Measurements from ENCODE around the gene SLC66A1. TPM values are rescaled to one million over a fixed set of nuclear protein-coding genes. Genes with fewer than 3 reads are reported as not detected.

The SLC66A1 gene
- polyA plus RNA-seq, 1 donor = 9.3 TPM

DNA sequence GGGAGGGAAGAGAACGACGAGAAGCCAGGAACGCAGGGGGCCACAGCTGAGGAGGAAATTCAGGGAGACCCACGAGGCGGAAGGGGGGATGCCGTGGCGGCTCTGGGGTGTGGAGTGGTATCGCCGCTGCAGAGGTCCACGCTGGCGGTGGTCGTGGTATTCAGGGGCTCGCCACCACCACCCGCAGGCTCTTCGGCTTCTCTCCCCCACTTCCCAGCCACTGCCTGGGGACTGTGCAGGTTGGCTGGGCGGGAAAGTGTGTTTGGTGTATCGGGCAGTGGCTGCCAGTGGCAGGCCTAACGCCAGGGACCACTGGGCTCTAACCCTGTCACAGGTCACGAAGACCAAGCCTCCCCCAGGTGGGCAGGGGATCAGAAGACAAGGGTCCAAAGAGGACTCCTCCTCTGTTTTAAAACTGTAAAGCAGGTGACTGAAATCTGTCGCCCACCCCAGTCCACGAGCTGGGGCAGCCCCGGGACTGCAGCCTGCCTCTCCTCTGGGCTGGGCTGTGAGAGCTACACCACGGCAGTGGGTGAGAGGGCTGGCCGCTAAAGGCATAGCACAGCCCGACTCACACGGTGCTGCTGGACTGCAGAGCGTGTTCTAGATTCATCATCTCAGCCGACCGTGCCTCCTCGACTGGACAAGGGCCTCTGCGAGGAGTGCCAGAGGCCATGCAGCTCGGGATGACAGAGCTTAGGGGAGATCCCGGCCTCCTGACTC lies 30.9 kb downstream of the SLC66A1 start:
- DNase-seq (ENCODE audit: low read depth) = no peak

DNA sequence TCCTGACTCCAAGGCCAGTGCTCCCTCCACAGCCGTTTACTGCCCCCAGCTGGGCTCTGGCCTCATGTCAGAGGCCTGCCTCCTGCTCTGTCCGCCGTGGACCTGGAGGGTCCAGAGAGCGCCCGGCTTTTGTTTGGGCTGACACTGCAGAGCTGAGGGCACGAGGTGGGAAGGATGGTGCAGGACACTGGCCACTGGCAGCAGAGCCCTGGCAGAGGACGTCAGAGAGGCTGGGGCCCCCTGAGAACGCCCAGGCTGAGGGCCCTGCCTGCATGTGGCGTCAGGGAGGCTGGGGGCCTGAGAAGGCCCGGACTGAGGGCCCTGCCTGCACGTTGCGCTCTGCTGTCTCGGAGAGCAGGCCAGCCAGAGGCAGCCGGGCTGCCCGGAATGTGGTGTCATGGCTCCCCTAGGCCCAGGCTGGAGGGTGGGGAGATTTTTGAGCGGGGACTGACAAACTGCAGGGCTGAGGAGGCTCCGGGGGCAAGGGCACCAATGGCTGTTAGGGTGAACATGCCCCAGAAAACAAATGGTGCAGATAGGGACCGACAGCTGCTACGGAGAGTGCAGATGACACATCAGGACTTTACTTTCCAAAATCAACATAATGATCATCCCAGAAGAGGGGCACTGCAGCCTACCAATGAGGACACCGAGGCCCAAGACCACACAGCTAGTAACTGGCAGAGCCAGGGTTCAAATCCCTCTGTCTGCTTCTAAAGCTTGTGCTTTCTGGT lies 31.7 kb downstream of the SLC66A1 start:
- DNase-seq (ENCODE audit: low read depth) = no peak

DNA sequence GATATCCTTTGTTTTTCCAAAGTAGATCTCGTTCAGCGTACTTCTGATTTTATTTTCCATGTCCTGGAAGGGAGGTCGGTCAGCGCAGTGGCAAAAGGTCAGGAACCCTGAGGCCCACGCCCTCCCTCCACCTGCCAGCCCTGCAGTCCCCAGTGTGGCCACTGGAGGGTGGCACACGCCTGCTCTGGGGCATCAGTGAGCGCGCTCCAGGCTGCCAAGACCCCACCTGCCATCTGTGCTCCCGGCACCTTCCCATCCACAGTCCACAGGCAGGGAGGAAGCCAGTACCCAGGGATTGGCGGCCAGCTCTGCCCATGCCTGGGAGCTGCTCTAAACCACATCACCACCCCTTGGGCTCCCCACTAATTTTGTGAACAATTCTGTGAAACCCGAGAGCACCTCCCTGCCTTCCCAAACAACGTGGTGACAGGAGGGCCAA lies 32.3 kb downstream of the SLC66A1 start:
- DNase-seq (ENCODE audit: low read depth) = no peak

DNA sequence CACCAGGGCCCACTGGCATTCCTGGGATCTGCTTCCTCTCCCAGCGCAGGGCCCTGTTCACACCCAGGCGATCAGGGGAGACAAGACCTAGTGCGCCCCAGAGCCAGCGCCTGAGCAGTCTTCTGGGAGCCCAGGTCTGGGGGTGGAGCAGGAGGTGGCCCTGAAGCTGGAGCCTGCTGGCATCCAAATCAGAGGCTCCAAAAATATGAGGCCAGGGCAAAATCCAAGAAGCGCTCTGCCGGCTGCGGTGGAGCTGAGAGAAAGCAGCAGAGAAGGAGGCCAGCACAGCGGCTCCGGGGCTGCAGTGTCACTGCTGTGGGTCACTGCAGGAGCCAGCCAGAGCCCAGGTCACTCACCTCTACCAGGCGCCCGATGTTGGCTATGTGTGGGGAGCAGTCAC lies 32.7 kb downstream of the SLC66A1 start:
- no peak for DNase-seq (ENCODE audit: low read depth)

DNA sequence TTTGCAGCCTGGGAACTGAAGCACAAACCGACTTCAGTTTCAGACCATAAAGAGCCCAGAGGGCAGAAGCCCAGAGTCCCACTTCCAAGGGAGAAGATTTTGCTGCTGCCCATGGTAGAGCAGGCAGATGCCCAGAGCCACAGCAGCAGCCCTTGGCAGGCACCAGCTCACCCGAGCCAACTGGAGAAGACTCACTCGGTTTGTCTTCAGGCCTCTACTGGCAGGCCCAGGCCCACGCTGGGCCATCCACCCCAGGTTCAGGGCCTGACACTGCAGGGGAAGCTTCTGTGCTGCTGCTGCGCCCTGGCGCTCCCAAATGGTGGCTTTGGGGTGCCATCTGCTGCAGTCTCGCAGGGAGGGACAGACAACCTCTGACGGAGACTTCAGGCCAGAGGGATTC lies 33.3 kb downstream of the SLC66A1 start:
- no peak for DNase-seq (ENCODE audit: low read depth)

DNA sequence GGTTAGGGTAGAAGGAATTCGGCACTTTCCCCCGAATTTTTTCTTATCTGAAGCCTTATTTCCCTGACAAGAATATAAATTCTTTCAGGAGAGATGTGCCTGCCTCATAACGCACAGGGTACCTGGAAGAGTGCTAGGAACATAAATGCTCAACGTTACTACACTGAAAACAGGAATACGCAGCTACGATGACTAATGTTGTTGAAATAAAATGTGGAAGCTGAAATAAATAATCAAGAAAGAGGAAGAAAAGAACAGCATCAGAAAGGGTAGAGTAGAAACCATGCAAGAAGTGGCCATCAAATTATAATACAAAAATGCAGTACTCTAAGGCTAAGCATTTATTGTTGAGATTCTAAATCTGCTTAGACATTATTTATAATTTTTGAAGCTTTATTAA lies 33.9 kb downstream of the SLC66A1 start:
- no peak for DNase-seq (ENCODE audit: low read depth)

DNA sequence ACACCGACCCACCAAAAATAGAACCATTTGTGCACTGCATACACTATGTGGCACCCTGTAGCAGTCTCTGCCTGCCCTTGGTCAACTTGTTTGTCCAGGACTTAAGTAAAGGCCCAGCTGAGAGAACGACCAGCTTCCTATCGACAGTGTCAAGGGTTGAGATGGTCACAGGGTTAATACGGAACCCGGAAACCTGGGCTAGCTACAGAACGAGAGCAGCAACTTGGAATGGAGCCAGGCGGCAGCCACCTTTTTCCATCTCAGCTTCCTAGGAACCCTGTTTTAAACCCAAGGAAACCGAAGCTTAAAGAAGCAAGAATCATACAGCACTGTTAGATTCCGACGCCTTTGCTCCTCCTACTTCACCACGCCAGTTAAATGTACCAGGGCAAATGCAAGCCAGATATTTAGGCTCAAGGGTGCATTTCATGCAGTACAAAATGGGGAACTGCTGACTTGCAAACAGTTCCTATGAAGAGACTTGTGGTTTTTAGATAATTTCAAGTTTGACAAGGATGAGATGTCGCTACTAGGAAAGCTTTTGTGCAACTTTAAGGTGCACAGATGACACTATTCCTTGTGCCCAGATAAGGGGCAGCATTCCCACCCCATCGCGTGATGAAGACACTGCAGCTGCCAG lies 35.5 kb downstream of the SLC66A1 start:
- no peak for DNase-seq (ENCODE audit: low read depth)

DNA sequence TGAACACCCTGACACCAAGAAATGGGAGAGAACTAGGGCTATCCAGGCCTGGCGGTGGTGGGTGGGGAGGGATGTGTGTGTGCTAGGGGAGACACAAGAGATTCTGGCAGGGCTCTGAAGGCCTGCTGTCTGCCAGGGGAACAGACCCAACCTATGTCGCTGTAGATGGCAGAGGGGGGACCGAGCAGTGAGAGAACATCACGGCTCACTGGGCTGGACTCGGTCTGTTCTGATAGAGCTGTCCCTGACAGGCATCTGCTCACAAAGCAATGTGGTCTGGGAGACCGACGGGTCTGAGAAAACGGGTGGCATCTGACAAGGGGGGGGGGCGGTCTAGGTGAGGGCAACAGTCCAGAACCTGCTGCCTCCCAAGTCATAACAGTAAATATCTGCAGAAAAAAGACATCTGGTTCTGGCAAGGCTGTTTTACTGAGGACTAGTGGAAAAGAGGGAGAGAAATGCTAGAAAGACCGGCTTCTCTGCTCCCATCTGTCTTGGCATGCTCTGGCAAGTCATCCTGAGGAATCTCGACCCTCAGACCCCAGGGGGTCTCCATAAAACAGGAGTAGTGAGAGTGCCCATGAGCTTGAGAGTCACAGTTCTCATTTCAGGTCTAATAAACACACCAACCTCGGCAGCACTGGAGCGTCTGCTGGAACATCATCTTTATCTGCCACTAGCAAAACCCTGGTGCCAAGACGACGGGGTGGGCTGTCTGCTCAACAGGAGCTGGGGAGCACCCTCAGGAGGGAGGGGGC lies 36.5 kb downstream of the SLC66A1 start:
- no peak for DNase-seq (ENCODE audit: low read depth)

DNA sequence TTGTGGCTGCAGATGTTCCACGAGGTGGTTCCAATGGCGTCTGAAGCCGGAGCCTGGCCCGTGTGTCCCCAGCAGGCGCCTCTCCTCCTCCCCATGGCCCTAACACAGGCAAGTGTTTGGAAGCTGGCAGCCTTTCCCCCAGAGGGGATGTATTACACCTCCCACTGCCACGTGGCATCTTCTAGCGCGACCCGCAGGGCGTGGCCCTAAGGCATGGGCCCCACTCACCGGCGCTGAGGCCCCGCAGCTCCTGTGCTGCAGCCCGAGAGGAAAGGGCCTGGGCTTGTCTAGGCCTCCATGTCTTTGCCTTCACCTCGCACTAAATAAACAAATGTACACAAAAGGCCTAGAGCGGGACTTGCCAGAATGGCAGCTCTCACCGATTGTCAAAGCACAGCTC lies 37.9 kb downstream of the SLC66A1 start:
- DNase-seq (ENCODE audit: low read depth) = no peak

DNA sequence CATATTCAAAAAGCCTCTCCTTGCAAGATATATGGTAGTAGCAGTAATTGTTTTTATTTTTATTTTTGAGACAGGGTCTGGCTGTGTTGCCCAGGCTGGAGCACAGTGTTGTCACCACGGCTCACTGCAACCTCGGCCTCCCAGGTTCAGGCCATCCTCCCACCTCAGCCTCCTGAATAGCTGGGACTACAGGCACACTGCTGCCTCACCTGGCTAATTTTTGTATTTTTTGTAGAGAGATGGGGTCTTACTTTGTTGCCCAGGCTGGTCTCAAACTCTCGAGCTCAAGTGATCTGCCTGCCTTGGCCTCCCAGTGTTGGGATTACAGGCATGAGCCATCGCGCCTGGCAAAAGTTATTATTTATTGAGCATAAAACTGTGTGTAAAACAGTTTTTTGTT lies 38.4 kb downstream of the SLC66A1 start:
- no peak for DNase-seq (ENCODE audit: low read depth)

DNA sequence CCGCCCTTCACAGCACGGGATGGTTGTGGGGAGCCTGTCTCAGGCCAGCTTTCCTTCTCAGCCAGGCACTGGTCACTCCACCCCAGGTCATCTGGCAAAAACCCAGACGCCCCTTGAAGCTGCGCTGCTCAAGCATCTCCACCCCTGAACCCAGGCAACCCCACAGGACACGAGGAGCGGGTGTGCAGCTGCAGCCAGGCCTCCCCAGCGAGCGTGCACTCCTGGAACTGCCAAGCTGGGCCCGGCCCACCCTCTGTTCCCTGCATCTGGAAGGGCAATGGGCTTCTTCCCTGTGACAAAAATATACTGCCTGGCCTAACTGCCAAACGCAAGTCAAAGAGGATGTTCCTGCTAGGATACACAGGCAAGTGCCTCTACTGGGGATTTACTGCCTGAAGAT lies 39.7 kb downstream of the SLC66A1 start:
- DNase-seq (ENCODE audit: low read depth) = no peak

DNA sequence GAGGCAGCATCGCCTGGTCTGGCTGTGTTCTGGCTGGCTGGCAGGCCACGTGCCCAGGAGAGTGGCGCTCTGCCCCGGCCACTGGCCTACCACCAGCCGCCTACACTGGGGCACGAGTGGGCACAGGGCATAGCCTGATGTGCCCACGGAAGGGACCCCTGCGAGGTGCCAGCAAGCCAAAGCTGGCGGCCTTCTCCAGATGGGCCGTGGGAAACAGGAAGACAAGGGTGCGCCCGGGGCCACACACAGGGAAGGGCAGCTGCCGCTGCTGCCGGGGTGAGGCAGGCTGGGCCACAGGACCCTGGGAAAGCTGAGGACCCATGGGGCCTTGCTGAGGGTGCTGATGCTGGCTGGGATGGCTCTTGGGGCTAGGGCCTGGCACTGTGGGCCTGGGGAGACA lies 40.7 kb downstream of the SLC66A1 start:
- DNase-seq (ENCODE audit: low read depth) = no peak

DNA sequence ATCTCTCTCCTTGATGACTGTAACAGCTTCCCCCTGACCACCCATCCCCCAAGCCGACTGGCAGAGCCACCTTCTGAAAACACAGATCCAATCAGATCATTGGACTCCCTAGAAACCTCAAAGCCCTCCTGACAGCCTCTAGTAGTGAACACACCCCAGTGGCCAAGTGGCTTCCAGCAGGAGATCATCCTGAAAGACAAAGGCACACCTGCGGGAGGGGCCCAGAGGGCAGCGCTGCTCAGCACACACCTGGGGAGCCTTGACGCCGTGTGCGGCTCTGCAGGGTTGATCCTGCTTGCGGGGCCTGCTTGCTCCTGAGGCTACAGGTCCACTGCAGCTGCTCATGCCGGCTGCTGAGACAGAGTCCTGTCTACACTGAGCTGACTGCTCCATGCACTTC lies 41.5 kb downstream of the SLC66A1 start:
- DNase-seq (ENCODE audit: low read depth) = no peak

DNA sequence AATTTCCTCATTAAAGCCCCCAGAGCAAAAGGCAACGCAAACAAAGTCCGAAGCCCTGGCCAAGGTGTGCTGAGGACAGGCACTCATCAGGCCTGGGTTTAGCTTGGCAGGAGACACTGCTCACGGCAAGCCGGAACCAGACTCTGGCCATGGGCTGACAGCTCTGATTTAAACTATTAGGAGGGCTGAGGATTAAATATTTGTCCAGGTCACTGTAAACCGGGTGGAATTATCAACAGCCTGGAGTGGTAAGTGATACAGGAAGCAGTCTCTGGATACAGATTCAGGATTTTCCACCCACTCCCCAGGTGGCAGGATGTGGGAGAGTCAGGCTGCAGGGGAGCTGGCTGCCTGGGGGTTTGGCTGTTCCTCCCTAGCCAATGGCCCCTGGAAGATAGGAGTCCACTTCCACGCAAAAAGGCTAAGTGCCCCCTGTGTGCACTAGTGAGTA lies 42.4 kb downstream of the SLC66A1 start:
- DNase-seq (ENCODE audit: low read depth) = no peak

DNA sequence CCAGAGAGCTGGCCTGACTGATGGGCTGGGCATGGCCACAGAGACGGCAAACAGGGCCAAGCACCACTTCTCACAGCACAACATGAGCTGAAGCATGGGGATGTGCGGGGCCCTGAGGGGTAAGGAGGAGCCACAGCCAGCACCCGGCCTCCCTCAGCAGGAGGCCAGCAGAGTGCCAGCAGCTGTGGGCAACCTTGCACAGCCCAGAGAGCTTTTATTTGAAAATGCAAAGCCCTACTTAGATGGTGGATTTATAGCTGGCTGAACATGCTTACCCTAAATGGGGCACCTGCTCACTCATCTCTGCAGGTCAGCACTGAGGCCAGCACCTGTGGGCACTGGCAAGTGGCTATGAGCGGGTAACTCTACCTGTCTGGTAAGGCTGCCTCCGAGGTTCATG lies 44.1 kb downstream of the SLC66A1 start:
- DNase-seq (ENCODE audit: low read depth) = no peak

DNA sequence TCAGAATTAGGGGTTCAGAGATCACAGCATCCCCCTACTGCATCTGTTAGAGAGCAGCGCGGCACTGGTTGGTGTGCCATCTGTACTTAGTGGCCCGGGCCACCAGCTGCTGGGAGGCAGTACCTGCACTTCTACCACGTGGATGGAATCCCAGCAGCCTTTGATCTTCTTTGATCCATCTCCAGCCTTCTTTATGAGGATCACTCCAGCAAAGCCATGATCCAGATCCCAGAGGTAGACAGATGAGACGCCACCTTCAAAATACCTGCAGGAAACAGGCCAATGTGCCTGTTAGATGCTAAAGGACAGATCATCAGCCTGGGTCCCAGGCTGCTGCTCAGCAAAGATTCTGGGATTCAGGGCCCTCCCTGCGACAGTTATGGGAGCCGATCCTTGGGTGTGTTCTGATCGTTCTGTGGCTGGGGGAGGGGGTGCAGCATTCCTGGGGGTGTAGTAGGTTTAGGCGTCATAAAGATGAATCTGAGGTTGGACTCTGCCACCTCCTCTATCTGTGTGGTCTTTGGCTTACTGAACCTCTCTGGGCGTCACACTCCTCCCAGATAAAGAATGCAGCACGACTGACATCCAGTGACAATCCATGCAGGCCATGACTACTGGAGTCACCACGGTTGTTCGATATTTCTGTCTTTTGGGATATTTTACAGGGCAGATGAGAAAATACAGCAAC lies 45.3 kb downstream of the SLC66A1 start:
- no peak for DNase-seq (ENCODE audit: low read depth)

DNA sequence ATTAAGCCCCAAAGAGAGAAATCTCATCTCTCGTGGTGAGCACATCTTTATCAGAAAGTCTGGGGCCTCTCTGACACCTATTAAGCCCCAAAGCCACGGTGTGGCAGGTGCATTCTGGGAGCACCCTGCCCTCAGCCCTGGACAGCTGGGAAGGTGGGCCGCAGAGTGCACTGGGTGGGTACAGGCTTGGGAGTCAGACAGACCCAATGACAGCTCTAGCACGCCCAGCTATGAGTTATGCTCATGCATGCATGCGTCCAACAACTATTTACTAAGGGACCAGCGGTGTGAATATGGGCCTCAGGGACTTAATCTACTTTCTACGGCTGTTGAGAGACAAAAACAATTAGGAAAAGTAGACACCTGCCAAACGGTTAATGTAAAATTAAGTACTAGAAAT lies 46.6 kb downstream of the SLC66A1 start:
- DNase-seq (ENCODE audit: low read depth) = no peak

DNA sequence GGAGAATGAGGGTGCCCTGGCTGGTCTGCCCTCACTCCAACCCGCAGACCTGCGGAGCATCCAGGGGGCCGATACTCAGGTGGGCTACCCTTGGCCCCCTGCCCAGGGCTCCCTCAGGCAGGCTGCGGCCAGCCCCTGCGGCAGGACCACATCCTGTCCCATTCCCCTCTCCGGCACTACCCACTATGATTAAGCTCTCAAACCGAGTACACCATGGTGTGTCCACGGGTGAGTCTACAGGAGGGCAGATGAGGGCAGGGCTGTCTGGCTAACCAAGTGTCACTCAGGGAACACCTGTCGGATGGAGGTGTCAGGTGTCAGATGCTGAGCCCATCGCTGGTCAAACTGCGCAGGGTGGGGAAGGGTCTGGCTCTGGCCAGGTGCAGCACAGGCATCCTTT lies 47.2 kb downstream of the SLC66A1 start:
- DNase-seq (ENCODE audit: low read depth) = no peak

DNA sequence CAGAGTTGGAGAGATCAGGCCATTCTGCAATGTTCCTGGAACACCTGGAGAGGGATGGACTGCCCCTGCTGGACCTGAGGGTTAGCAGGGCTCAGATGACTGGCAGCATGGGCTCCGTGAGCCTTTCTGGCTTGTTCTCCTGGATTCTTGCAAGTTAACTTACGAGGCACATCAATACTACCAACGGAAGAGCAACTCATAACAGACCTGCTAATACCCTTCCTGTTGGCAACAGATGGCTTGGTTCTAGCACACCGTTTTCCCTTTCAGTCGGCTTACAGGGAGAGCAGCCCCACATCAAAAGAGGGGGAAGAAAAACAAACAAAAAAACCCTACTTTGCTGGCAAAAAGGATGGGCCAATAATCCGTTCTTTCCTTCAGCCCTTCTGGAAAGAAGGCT lies 47.9 kb downstream of the SLC66A1 start:
- DNase-seq (ENCODE audit: low read depth) = no peak

DNA sequence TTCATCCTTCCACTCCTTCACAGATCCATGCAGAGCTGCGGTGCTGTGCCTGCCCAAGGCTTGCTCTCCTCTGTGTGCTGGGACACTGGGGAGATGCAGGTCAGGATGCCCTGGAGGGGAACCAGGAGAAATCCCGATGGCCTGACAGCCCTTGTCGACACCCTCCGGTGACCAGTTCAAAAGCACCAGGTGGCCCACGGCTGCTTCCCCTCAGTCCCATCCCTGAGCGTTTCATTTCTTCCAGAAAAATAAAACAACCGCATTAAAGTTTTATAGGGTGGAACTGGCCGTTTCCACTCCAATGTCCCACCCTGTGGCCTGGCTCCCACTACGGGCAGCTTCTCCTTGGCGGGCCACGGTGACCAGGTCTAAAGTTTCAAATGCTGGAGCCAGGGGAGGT lies 48.3 kb downstream of the SLC66A1 start:
- no peak for DNase-seq (ENCODE audit: low read depth)

DNA sequence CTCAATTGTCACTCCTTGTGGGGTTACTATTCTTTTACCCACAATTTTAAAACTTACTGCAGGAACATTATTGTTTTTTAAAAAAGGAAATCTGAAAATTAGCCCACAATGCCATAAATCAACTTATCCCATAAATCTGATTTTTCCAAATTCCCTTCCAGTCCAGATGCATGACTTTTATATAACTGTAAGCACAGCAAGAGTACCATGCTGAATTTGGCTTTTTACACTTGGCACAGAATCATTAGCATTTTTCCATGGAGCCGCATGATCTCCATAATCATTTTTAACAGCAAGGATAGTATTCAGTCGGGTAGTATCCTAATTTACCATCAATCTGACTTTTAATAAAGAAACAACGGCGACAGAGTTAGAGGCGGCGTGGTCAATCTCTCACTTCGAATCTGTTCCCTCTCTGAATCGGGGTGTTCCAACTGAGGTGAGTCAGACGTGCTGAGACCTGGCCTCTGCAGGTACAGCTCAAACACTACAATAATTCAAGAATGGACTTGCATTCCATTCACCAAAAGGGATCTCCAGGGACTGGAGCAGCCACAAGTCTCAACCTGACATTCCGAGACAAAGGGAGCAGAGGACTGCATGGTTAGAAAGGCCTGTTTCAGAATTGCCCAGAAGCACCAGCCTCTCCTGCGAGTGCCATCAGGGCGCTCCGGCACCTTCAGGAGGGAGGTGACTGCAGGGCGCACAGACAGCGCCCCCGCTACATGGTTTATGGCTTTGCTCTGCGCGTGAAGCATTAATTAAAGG lies 48.9 kb downstream of the SLC66A1 start:
- no peak for DNase-seq (ENCODE audit: low read depth)
